ENCODE data around the gene CHCHD6.

- TF ChIP-seq, protein P1, sequence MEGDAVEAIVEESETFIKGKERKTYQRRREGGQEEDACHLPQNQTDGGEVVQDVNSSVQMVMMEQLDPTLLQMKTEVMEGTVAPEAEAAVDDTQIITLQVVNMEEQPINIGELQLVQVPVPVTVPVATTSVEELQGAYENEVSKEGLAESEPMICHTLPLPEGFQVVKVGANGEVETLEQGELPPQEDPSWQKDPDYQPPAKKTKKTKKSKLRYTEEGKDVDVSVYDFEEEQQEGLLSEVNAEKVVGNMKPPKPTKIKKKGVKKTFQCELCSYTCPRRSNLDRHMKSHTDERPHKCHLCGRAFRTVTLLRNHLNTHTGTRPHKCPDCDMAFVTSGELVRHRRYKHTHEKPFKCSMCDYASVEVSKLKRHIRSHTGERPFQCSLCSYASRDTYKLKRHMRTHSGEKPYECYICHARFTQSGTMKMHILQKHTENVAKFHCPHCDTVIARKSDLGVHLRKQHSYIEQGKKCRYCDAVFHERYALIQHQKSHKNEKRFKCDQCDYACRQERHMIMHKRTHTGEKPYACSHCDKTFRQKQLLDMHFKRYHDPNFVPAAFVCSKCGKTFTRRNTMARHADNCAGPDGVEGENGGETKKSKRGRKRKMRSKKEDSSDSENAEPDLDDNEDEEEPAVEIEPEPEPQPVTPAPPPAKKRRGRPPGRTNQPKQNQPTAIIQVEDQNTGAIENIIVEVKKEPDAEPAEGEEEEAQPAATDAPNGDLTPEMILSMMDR (IDR thresholded peaks at IDR 0.05; ENCODE audit: low read depth, low read length, missing input control): no peak
- TF ChIP-seq GABPA (IDR thresholded peaks at IDR 0.05 in 1 of 2, conservative IDR thresholded peaks at IDR 0.05 in 1 of 2) (no peak), JUND (IDR thresholded peaks at IDR 0.05) (no peak)
Observed at GRCh38 chr3:126654571-126655383, 49.3 kb upstream of the CHCHD6 start, which contains the start of gene TXNRD3.

All from liver (tissue), 3 donors.